Naive thymus-derived CD4-positive, alpha-beta T cell (primary cell): ENCODE measurements around the gene BRI3BP. TPM values are rescaled to one million over a fixed set of nuclear protein-coding genes. Genes with fewer than 3 reads are reported as not detected.
A peak's percentile ranks its signal among the peaks of the same experiment; 100 is the strongest.

ENCODE experiments used
- ATAC-seq: fragments of 150-1000 bp; cut with Tn5 transposase; 2 replicates; pipeline ENCODE4 v1.10.0; 2021; ENCODE audit warnings: mild to moderate bottlenecking, moderate library complexity
- CTCF ChIA-PET: fragments of 350-600 bp; sonication (Branson Sonifier 250); formaldehyde crosslinking; loops from one replicate; lab custom pipeline; 2021; ENCODE audit warnings: antibody characterized with exemption; lab: Charles Lee
- POLR2A ChIA-PET: fragments of 350-600 bp; sonication (Branson Sonifier 250); formaldehyde crosslinking; loops from one replicate; lab custom pipeline; 2021; ENCODE audit warnings: antibody characterized with exemption, inconsistent platforms; lab: Charles Lee
- DNase-seq, 9 donors: peaks; one replicate each; pipeline versions ENCODE4 v3.0.0 to v3.0.0-alpha.2; 2020 to 2022; ENCODE audit warnings: mixed read lengths in 1 of 9
- H3K27ac ChIP-seq: one replicate; pipeline ENCODE4 v1.7.0; 2013; ENCODE audit warnings: mild to moderate bottlenecking, low read depth, low read length, moderate library complexity
- H3K27me3 ChIP-seq, 2 donors: one replicate each; pipeline ENCODE4 v1.7.0; 2013; ENCODE audit warnings: low read length in 2 of 2, mild to moderate bottlenecking in 2 of 2, moderate library complexity in 2 of 2; ENCODE audit not compliant: control insufficient read depth in 2 of 2, insufficient read depth in 2 of 2
- H3K36me3 ChIP-seq, 3 experiments: 1 replicate in 2 of 3; 2 replicates in 1 of 3; pipeline ENCODE4 v1.7.0; 2013; ENCODE audit warnings: low read length in 3 of 3, mild to moderate bottlenecking in 3 of 3, moderate library complexity in 1 of 3; ENCODE audit not compliant: insufficient read depth in 3 of 3, control insufficient read depth in 2 of 3
- H3K4me1 ChIP-seq, 2 donors: one replicate each; pipeline ENCODE4 v1.7.0; 2013; ENCODE audit warnings: low read length in 2 of 2, mild to moderate bottlenecking in 2 of 2, moderate library complexity in 1 of 2; ENCODE audit not compliant: control insufficient read depth in 2 of 2, insufficient read depth in 2 of 2
- H3K4me3 ChIP-seq: 2 replicates; pipeline ENCODE4 v1.7.0; 2013; ENCODE audit warnings: mild to moderate bottlenecking, low read length
- H3K9me3 ChIP-seq, 3 experiments: 1 replicate in 2 of 3; 2 replicates in 1 of 3; pipeline ENCODE4 v1.7.0; 2013; ENCODE audit warnings: low read length in 3 of 3; ENCODE audit not compliant: control insufficient read depth in 2 of 3
- H3K27ac Mint-ChIP-seq, 9 donors: one replicate each; pipeline ENCODE4 v1.8.0; 2020 to 2022; ENCODE audit warnings: mixed read lengths in 9 of 9, mild to moderate bottlenecking in 8 of 9, moderate library complexity in 5 of 9, inconsistent platforms in 2 of 9
- H3K27me3 Mint-ChIP-seq, 5 donors: one replicate each; pipeline ENCODE4 v1.8.0; 2021 to 2022; ENCODE audit warnings: mixed read lengths in 5 of 5, mild to moderate bottlenecking in 1 of 5
- H3K36me3 Mint-ChIP-seq, 5 donors: one replicate each; pipeline ENCODE4 v1.8.0; 2020 to 2022; ENCODE audit warnings: mixed read lengths in 5 of 5, mild to moderate bottlenecking in 3 of 5, inconsistent platforms in 1 of 5
- H3K4me1 Mint-ChIP-seq, 7 donors: one replicate each; pipeline ENCODE4 v1.8.0; 2020 to 2022; ENCODE audit warnings: mixed read lengths in 7 of 7, mild to moderate bottlenecking in 3 of 7, inconsistent platforms in 1 of 7
- H3K4me3 Mint-ChIP-seq, 10 donors: one replicate each; pipeline ENCODE4 v1.8.0; 2020 to 2022; ENCODE audit warnings: mild to moderate bottlenecking in 10 of 10, mixed read lengths in 10 of 10, moderate library complexity in 6 of 10, inconsistent platforms in 2 of 10
- H3K9me3 Mint-ChIP-seq, 11 donors: one replicate each; pipeline ENCODE4 v1.8.0; 2020 to 2022; ENCODE audit warnings: mixed read lengths in 11 of 11, mild to moderate bottlenecking in 4 of 11, inconsistent platforms in 1 of 11, moderate library complexity in 1 of 11
- intact Hi-C, 2 donors: fragments of 100-400 bp; cut with micrococcal nuclease; formaldehyde crosslinking; loops; one replicate each; pipeline ENCODE4 v1.15.1; 2023
- polyA plus RNA-seq, 2 donors: library from polyadenylated mRNA; unstranded; fragments of 300-500 nt; fragmentation: Illumina TruSeq; gene quantifications; one replicate each; pipeline ENCODE4 v1.2.3, GENCODE V29; 2021
- total RNA-seq, 6 experiments: library from RNA in 5 of 6; stranded (reverse) in 5 of 6; gene quantifications; 1 replicate in 5 of 6; 2 replicates in 1 of 6; pipeline ENCODE4 v1.2.3 and lab custom pipeline; 2021 to 2026

Gene BRI3BP
- total RNA-seq, result 10 to 100 TPM in 1 of 5 experiments, 1 to 10 TPM in 4; 3.5 to 19.8 (median 7.9) TPM
- polyA plus RNA-seq, result 1 to 10 TPM; 2.7 to 3.2 TPM
- total RNA-seq (lab: John Stamatoyannopoulos, UW), result 13.3 reads per million, percentile 42 among the genes with 10 or more reads in this experiment

GRCh38 chr12:124993626-124994436, at the start of gene BRI3BP:
BRI3BP (plus strand) TSS chr12:124993645; CDS start chr12:124993791, 146 bp downstream.
- Histone ChIP-seq H3K4me3 (peak within 1 kb of the TSS; percentile 67), H3K4me1 (peaks cover 11 to 24% of the 10 kb centered on the region in 2 donors), H3K36me3 (peaks cover 0 to 2% (median 0%) of the 10 kb centered on the region in 3 experiments), H3K9me3 (no peaks in the 10 kb centered on the region), H3K27ac (peak within 1 kb of the TSS; percentile 62), H3K27me3 (no peaks in the 10 kb centered on the region)
- Mint-ChIP-seq H3K9me3 (no peaks in the 10 kb centered on the region), H3K27me3 (no peaks in the 10 kb centered on the region), H3K4me3 (peak within 1 kb of the TSS; percentile 85 to 97 (median 93)), H3K4me1 (peaks cover 22 to 40% (median 33%) of the 10 kb centered on the region in 7 donors), H3K27ac (peak within 1 kb of the TSS; percentile 72 to 91 (median 82)), H3K36me3 (peaks cover 0 to 3% (median 0%) of the 10 kb centered on the region in 5 donors)
- intact Hi-C loops, result loop anchor here (1.0 to 5.0 kb wide), 6 partner anchors 55 to 1021 kb away; partner anchors contain the start of genes AACS (in 2 of the 2), CCDC92 (in 1 of the 2) and ZNF664 (in 1 of the 2)
- peak in 2 of 9 donors; percentile 5 to 71 for DNase-seq
- peak; percentile 18 for ATAC-seq
- CTCF ChIA-PET, result no interaction called here
- POLR2A ChIA-PET, result interaction anchor here (0.5 to 2.3 kb wide), 10 partner anchors 16 to 145 kb away, joined by 3 to 10 read pairs (median 6); partner anchors contain the start of genes AACS and UBC

GRCh38 chr12:124946447-124946793, 47.0 kb upstream of the BRI3BP start:
- CTCF ChIA-PET, result interaction anchor here (2.9 kb wide), 1 partner anchor 40 kb away, joined by 10 read pairs; no protein-coding TSS in a partner anchor
- Mint-ChIP-seq H3K9me3 (no peaks in the 10 kb centered on the region), H3K27ac (peak overlapping the region in 1 of 9 donors; percentile 0), H3K4me1 (peaks cover 0 to 3% (median 0%) of the 10 kb centered on the region in 7 donors), H3K27me3 (no peaks in the 10 kb centered on the region), H3K36me3 (peaks cover 7 to 30% (median 8%) of the 10 kb centered on the region in 5 donors), H3K4me3 (no peak overlapping the region)
- Histone ChIP-seq H3K9me3 (no peaks in the 10 kb centered on the region), H3K4me3 (no peak overlapping the region), H3K27me3 (no peaks in the 10 kb centered on the region), H3K27ac (no peak overlapping the region), H3K4me1 (no peaks in the 10 kb centered on the region), H3K36me3 (peaks cover 0 to 49% (median 17%) of the 10 kb centered on the region in 3 experiments)
- DNase-seq (no peak), ATAC-seq (no peak)
- intact Hi-C loops, result no loop called here
- POLR2A ChIA-PET, result interaction anchor here (1.3 to 2.4 kb wide), 2 partner anchors 29 to 36 kb away, joined by 5 to 11 read pairs; no protein-coding TSS in a partner anchor

- H3K4me3 ChIP-seq, result no peak overlapping the region
- no peaks in the 10 kb centered on the region for H3K27me3 Mint-ChIP-seq
- H3K36me3 Mint-ChIP-seq, result peaks cover 7 to 32% (median 8%) of the 10 kb centered on the region in 5 donors
- H3K4me3 Mint-ChIP-seq, result no peak overlapping the region
- ATAC-seq (no peak), DNase-seq (no peak)
- H3K27ac Mint-ChIP-seq, result no peak overlapping the region
- peaks cover 0 to 3% (median 0%) of the 10 kb centered on the region in 7 donors for H3K4me1 Mint-ChIP-seq
- ChIA-PET POLR2A (interaction anchor here (1.2 kb wide), 1 partner anchor 29 kb away, joined by 3 read pairs; no protein-coding TSS in a partner anchor), CTCF (no interaction called here)
- H3K9me3 ChIP-seq, result no peaks in the 10 kb centered on the region
- H3K4me1 ChIP-seq, result no peaks in the 10 kb centered on the region
- H3K27me3 ChIP-seq, result no peaks in the 10 kb centered on the region
- intact Hi-C loops, result no loop called here
- H3K27ac ChIP-seq, result no peak overlapping the region
- no peaks in the 10 kb centered on the region for H3K9me3 Mint-ChIP-seq
- H3K36me3 ChIP-seq, result peaks cover 0 to 53% (median 17%) of the 10 kb centered on the region in 3 experiments
These were observed 46.4 kb upstream of the BRI3BP start for GRCh38 chr12:124947013-124947412.

GRCh38 chr12:124947561-124948398, 45.7 kb upstream of the BRI3BP start:
- Histone ChIP-seq H3K27me3 (no peaks in the 10 kb centered on the region), H3K4me3 (no peak overlapping the region), H3K27ac (no peak overlapping the region), H3K4me1 (no peaks in the 10 kb centered on the region), H3K9me3 (no peaks in the 10 kb centered on the region), H3K36me3 (peaks cover 0 to 61% (median 17%) of the 10 kb centered on the region in 3 experiments)
- Mint-ChIP-seq H3K9me3 (no peaks in the 10 kb centered on the region), H3K36me3 (peaks cover 7 to 32% (median 8%) of the 10 kb centered on the region in 5 donors), H3K4me3 (no peak overlapping the region), H3K27ac (no peak overlapping the region), H3K27me3 (no peaks in the 10 kb centered on the region), H3K4me1 (peaks cover 0 to 2% (median 0%) of the 10 kb centered on the region in 7 donors)
- CTCF ChIA-PET, result no interaction called here
- POLR2A ChIA-PET, result interaction anchor here (1.2 kb wide), 1 partner anchor 30 kb away, joined by 3 read pairs; no protein-coding TSS in a partner anchor
- ATAC-seq, result no peak
- intact Hi-C loops, result no loop called here
- DNase-seq, result no peak

- intact Hi-C loops, result no loop called here
- Histone ChIP-seq H3K4me3 (no peak overlapping the region), H3K36me3 (peaks cover 0 to 74% (median 14%) of the 10 kb centered on the region in 3 experiments), H3K4me1 (no peaks in the 10 kb centered on the region), H3K9me3 (no peaks in the 10 kb centered on the region), H3K27me3 (no peaks in the 10 kb centered on the region), H3K27ac (no peak overlapping the region)
- Mint-ChIP-seq H3K36me3 (peaks cover 4 to 36% (median 8%) of the 10 kb centered on the region in 5 donors), H3K27me3 (no peaks in the 10 kb centered on the region), H3K9me3 (no peaks in the 10 kb centered on the region), H3K4me1 (peaks cover 0 to 2% (median 0%) of the 10 kb centered on the region in 7 donors), H3K4me3 (no peak overlapping the region), H3K27ac (peak overlapping the region in 1 of 9 donors; percentile 18)
- POLR2A ChIA-PET, result no interaction called here
- DNase-seq (no peak), ATAC-seq (no peak)
- CTCF ChIA-PET, result interaction anchor here (1.9 kb wide), 1 partner anchor 9 kb away, joined by 6 read pairs; no protein-coding TSS in a partner anchor
These were observed 44.4 kb upstream of the BRI3BP start for GRCh38 chr12:124949066-124949465.
